Measurements from ENCODE around the gene EIF4G1.

EIF4G1 gene

GRCh38 chr3:184305577-184305976 is 8.8 kb upstream of the EIF4G1 start:
- peak; percentile 22 for DNase-seq

- DNase-seq: no peak
Observed at GRCh38 chr3:184306341-184306972, 7.9 kb upstream of the EIF4G1 start.

- no peak for DNase-seq
Observed at GRCh38 chr3:184307915-184308314, 6.5 kb upstream of the EIF4G1 start.

GRCh38 chr3:184308744-184309143 is 5.7 kb upstream of the EIF4G1 start:
- no peak for DNase-seq

- DNase-seq: no peak
Observed at GRCh38 chr3:184311633-184312032, 2.8 kb upstream of the EIF4G1 start.

GRCh38 chr3:184314700-184315542 is 515 bp downstream of the EIF4G1 start:
- peak; percentile 83 for DNase-seq

- no peak for DNase-seq
Observed at GRCh38 chr3:184315543-184315867, 1.1 kb downstream of the EIF4G1 start.

GRCh38 chr3:184315871-184316661 is 1.7 kb downstream of the EIF4G1 start:
- DNase-seq: no peak

GRCh38 chr3:184316792-184317191 is 2.4 kb downstream of the EIF4G1 start:
- no peak for DNase-seq

- no peak for DNase-seq
Observed at GRCh38 chr3:184317201-184317600, 2.8 kb downstream of the EIF4G1 start.

- peak; percentile 97 for DNase-seq
Observed at GRCh38 chr3:184320104-184320445, 5.7 kb downstream of the EIF4G1 start.

GRCh38 chr3:184321666-184322065 is 7.3 kb downstream of the EIF4G1 start:
- DNase-seq: no peak

- DNase-seq: no peak
Observed at GRCh38 chr3:184322731-184323487, 8.5 kb downstream of the EIF4G1 start.

- no peak for DNase-seq
Observed at GRCh38 chr3:184323696-184324095, 9.3 kb downstream of the EIF4G1 start.

- DNase-seq: no peak
Observed at GRCh38 chr3:184325269-184325668, 10.9 kb downstream of the EIF4G1 start.

GRCh38 chr3:184325715-184326369 is 11.4 kb downstream of the EIF4G1 start:
- DNase-seq: no peak

GRCh38 chr3:184327171-184327570 is 12.8 kb downstream of the EIF4G1 start:
- DNase-seq: no peak

- DNase-seq: no peak
Observed at GRCh38 chr3:184328516-184328915, 14.1 kb downstream of the EIF4G1 start.

GRCh38 chr3:184332370-184333090 is 18.1 kb downstream of the EIF4G1 start:
- DNase-seq: peak; percentile 90

GRCh38 chr3:184333190-184333589 is 18.8 kb downstream of the EIF4G1 start:
- DNase-seq: no peak

- no peak for DNase-seq
Observed at GRCh38 chr3:184333700-184334099, 19.3 kb downstream of the EIF4G1 start.
